ENCODE results near the gene UBE2E3. TPM values are rescaled to one million over a fixed set of nuclear protein-coding genes. Genes with fewer than 3 reads are reported as not detected.
"Not testable (repeated sequence)": the region's sequence is repeated elsewhere in the genome, so short reads cannot be mapped to it uniquely, and the experiment has no call there.

The UBE2E3 gene
- total RNA-seq, 2 donors from 2014 or later: 43.1 to 52.5 TPM

GRCh38 chr2:181085734-181086133, 105.3 kb downstream of the UBE2E3 start:
- H3K9me3 ChIP-seq: no peaks in the 10 kb centered on the region
- intact Hi-C loops (cut with DNase I): loop anchor here (10.0 kb wide), 1 partner anchor 629 kb away; no protein-coding TSS in a partner anchor
- no peak for TF ChIP-seq CTCF (IDR thresholded peaks at IDR 0.05)
- DNase-seq: no peak
- no peaks in the 10 kb centered on the region for H3K4me1 ChIP-seq
- no peaks in the 10 kb centered on the region for H3K27me3 ChIP-seq
- no peak overlapping the region for H3K27ac ChIP-seq
- no peak overlapping the region for H3K4me3 ChIP-seq
- no peaks in the 10 kb centered on the region for H3K36me3 ChIP-seq
- no peak overlapping the region for H3K9ac ChIP-seq (ENCODE audit: low read depth in 2 of 2, low read length in 2 of 2)

- intact Hi-C loops (cut with DNase I); DNase-seq; H3K27me3 ChIP-seq: not testable (repeated sequence)
Measured at GRCh38 chr2:181091920-181092319, 111.5 kb downstream of the UBE2E3 start.

GRCh38 chr2:181095486-181095885, 115.1 kb downstream of the UBE2E3 start:
- Histone ChIP-seq H3K4me1 (no peaks in the 10 kb centered on the region), H3K27ac (no peak overlapping the region), H3K27me3 (no peaks in the 10 kb centered on the region), H3K9me3 (no peaks in the 10 kb centered on the region), H3K4me3 (no peak overlapping the region), H3K9ac (ENCODE audit: low read depth in 2 of 2, low read length in 2 of 2) (no peak overlapping the region), H3K36me3 (no peaks in the 10 kb centered on the region)
- DNase-seq: no peak
- intact Hi-C loops (cut with DNase I): no loop called here
- no peak for TF ChIP-seq CTCF (IDR thresholded peaks at IDR 0.05)

More at GRCh38 chr2:181091920-181092319, 111.5 kb downstream of the UBE2E3 start:
- H3K4me3 ChIP-seq; H3K4me1 ChIP-seq; H3K9me3 ChIP-seq; H3K27ac ChIP-seq; H3K9ac ChIP-seq (ENCODE audit: low read depth in 2 of 2, low read length in 2 of 2); H3K36me3 ChIP-seq: not testable (repeated sequence)

- H3K4me3 ChIP-seq: no peak overlapping the region
- no peak for TF ChIP-seq CTCF (IDR thresholded peaks at IDR 0.05)
- no peak overlapping the region for H3K27ac ChIP-seq
- no peak for DNase-seq
- H3K9me3 ChIP-seq: no peaks in the 10 kb centered on the region
- intact Hi-C loops (cut with DNase I): loop anchor here (10.0 kb wide), 1 partner anchor 361 kb away; no protein-coding TSS in a partner anchor
- H3K9ac ChIP-seq (ENCODE audit: low read depth in 2 of 2, low read length in 2 of 2): no peak overlapping the region
- no peaks in the 10 kb centered on the region for H3K4me1 ChIP-seq
- no peaks in the 10 kb centered on the region for H3K36me3 ChIP-seq
- no peaks in the 10 kb centered on the region for H3K27me3 ChIP-seq
Measured at GRCh38 chr2:181103659-181104058, 123.3 kb downstream of the UBE2E3 start.

GRCh38 chr2:181104512-181105115, 124.2 kb downstream of the UBE2E3 start:
- intact Hi-C loops (cut with DNase I): loop anchor here (10.0 kb wide), 1 partner anchor 360 kb away; no protein-coding TSS in a partner anchor
- TF ChIP-seq CTCF (IDR thresholded peaks at IDR 0.05): peak; percentile 42

GRCh38 chr2:181105562-181105961, 125.2 kb downstream of the UBE2E3 start:
- DNase-seq: no peak
- Histone ChIP-seq H3K9ac (ENCODE audit: low read depth in 2 of 2, low read length in 2 of 2) (no peak overlapping the region), H3K4me1 (no peaks in the 10 kb centered on the region), H3K9me3 (no peaks in the 10 kb centered on the region), H3K36me3 (no peaks in the 10 kb centered on the region), H3K4me3 (no peak overlapping the region), H3K27ac (no peak overlapping the region), H3K27me3 (no peaks in the 10 kb centered on the region)
- no peak for TF ChIP-seq CTCF (IDR thresholded peaks at IDR 0.05)
- intact Hi-C loops (cut with DNase I): loop anchor here (10.0 kb wide), 1 partner anchor 359 kb away; no protein-coding TSS in a partner anchor

More at GRCh38 chr2:181104512-181105115, 124.2 kb downstream of the UBE2E3 start:
- peak; percentile 24 for DNase-seq
- H3K36me3 ChIP-seq: no peaks in the 10 kb centered on the region
- H3K27me3 ChIP-seq: no peaks in the 10 kb centered on the region
- no peak overlapping the region for H3K9ac ChIP-seq (ENCODE audit: low read depth in 2 of 2, low read length in 2 of 2)
- H3K27ac ChIP-seq: no peak overlapping the region
- H3K4me1 ChIP-seq: no peaks in the 10 kb centered on the region
- no peak overlapping the region for H3K4me3 ChIP-seq
- H3K9me3 ChIP-seq: no peaks in the 10 kb centered on the region
